GM19351 (cell line): ENCODE data around the gene ARHGAP29.
"Not testable (repeated sequence)": the region's sequence is repeated elsewhere in the genome, so short reads cannot be mapped to it uniquely, and the experiment has no call there.

ENCODE experiments used
- ATAC-seq: cut with Tn5 transposase; IDR thresholded peaks from one replicate; pipeline ENCODE4 v1.9.1; 2021; ENCODE audit warnings: mild to moderate bottlenecking, moderate library complexity; ENCODE audit not compliant: unreplicated experiment

Gene ARHGAP29

GRCh38 chr1:94183197-94183815 is 54.1 kb downstream of the ARHGAP29 start:
- no peak for ATAC-seq

- no peak for ATAC-seq
Observed at GRCh38 chr1:94182191-94182590, 55.2 kb downstream of the ARHGAP29 start.

- ATAC-seq = no peak
Observed at GRCh38 chr1:94180650-94181049, 56.7 kb downstream of the ARHGAP29 start.

- ATAC-seq = no peak
Observed at GRCh38 chr1:94178901-94179300, 58.5 kb downstream of the ARHGAP29 start.

- no peak for ATAC-seq
Observed at GRCh38 chr1:94169126-94169525, 68.3 kb downstream of the ARHGAP29 start.

- no peak for ATAC-seq
Observed at GRCh38 chr1:94165843-94166242, 71.5 kb downstream of the ARHGAP29 start.

GRCh38 chr1:94164885-94165284 is 72.5 kb downstream of the ARHGAP29 start:
- ATAC-seq = not testable (repeated sequence)

GRCh38 chr1:94164121-94164520 is 73.3 kb downstream of the ARHGAP29 start:
- not testable (repeated sequence) for ATAC-seq

- ATAC-seq = not testable (repeated sequence)
Observed at GRCh38 chr1:94163249-94163648, 74.1 kb downstream of the ARHGAP29 start.

- ATAC-seq = no peak
Observed at GRCh38 chr1:94160811-94161210, 76.6 kb downstream of the ARHGAP29 start.

- ATAC-seq = no peak
Observed at GRCh38 chr1:94156096-94156625, 81.2 kb downstream of the ARHGAP29 start.

- no peak for ATAC-seq
Observed at GRCh38 chr1:94154989-94155388, 82.4 kb downstream of the ARHGAP29 start.

GRCh38 chr1:94153133-94153532 is 84.3 kb downstream of the ARHGAP29 start:
- ATAC-seq = no peak

GRCh38 chr1:94149166-94149565 is 88.2 kb downstream of the ARHGAP29 start:
- not testable (repeated sequence) for ATAC-seq

- no peak for ATAC-seq
Observed at GRCh38 chr1:94146273-94146672, 91.1 kb downstream of the ARHGAP29 start.

GRCh38 chr1:94144836-94145235 is 92.5 kb downstream of the ARHGAP29 start:
- no peak for ATAC-seq

- ATAC-seq = no peak
Observed at GRCh38 chr1:94143809-94144176, 93.6 kb downstream of the ARHGAP29 start.

GRCh38 chr1:94143173-94143808 is 94.1 kb downstream of the ARHGAP29 start:
- ATAC-seq = no peak

- ATAC-seq = no peak
Observed at GRCh38 chr1:94142583-94142982, 94.8 kb downstream of the ARHGAP29 start.

- ATAC-seq = no peak
Observed at GRCh38 chr1:94142022-94142421, 95.4 kb downstream of the ARHGAP29 start.

GRCh38 chr1:94132111-94132510 is 105.3 kb downstream of the ARHGAP29 start:
- ATAC-seq = no peak

GRCh38 chr1:94130851-94131595 is 106.4 kb downstream of the ARHGAP29 start:
- ATAC-seq = no peak
